Neural cell (in vitro differentiated cells): Measurements from ENCODE around the gene SMYD5. TPM values are rescaled to one million over a fixed set of nuclear protein-coding genes. Genes with fewer than 3 reads are reported as not detected.

Source experiments
- H2AFZ ChIP-seq: fragments of 200-600, 300-800 bp; sonication (generic), shearing (Covaris generic); 2 replicates; pipeline ENCODE4 v1.6.0; 2014; ENCODE audit warnings: low read depth, mild to moderate bottlenecking, antibody characterized with exemption, low read length, moderate library complexity
- H3F3A ChIP-seq: fragments of 200-600 bp; shearing (Covaris generic); 2 replicates; pipeline ENCODE4 v1.6.1; 2016; ENCODE audit warnings: mild to moderate bottlenecking, moderate library complexity, mixed read lengths, antibody characterized with exemption, low read length; ENCODE audit not compliant: insufficient read depth, poor library complexity, severe bottlenecking
- H3K27ac ChIP-seq: fragments of 200-600, 300-800 bp; sonication (generic), shearing (Covaris generic); 2 replicates; pipeline ENCODE4 v1.5.1; 2014; ENCODE audit warnings: mild to moderate bottlenecking, low read length, moderate library complexity
- H3K27me3 ChIP-seq: fragments of 300-800, 200-600 bp; sonication (generic), shearing (Covaris generic); 2 replicates; pipeline ENCODE4 v1.6.0; 2014; ENCODE audit warnings: mild to moderate bottlenecking, low read depth, low read length, moderate library complexity; ENCODE audit not compliant: insufficient read depth
- H3K36me3 ChIP-seq: fragments of 300-800, 200-600 bp; sonication (generic), shearing (Covaris generic); 2 replicates; pipeline ENCODE4 v1.5.1; 2014; ENCODE audit warnings: mild to moderate bottlenecking, antibody characterized with exemption, low read length, moderate library complexity; ENCODE audit not compliant: insufficient read depth
- H3K4me2 ChIP-seq: fragments of 300-800, 200-600 bp; sonication (generic), shearing (Covaris generic); 2 replicates; pipeline ENCODE4 v1.6.0; 2014; ENCODE audit warnings: mild to moderate bottlenecking, low read length
- H3K4me3 ChIP-seq: fragments of 300-800, 200-600 bp; sonication (generic), shearing (Covaris generic); 2 replicates; pipeline ENCODE4 v1.5.1; 2014; ENCODE audit warnings: mild to moderate bottlenecking, low read length, moderate library complexity
- H3K79me2 ChIP-seq: fragments of 200-600 bp; shearing (Covaris generic); replicated peaks from 2 replicates; pipeline ENCODE4 v1.6.0; 2014; ENCODE audit warnings: mild to moderate bottlenecking, low read length, moderate library complexity; ENCODE audit not compliant: insufficient read depth
- H3K9ac ChIP-seq: fragments of 300-800, 200-600 bp; sonication (generic), shearing (Covaris generic); 2 replicates; pipeline ENCODE4 v1.6.1; 2016; ENCODE audit warnings: mild to moderate bottlenecking, low read length, mixed read lengths
- H3K9me2 ChIP-seq: fragments of 200-600 bp; shearing (Covaris generic); 2 replicates; pipeline ENCODE4 v1.6.1; 2016; ENCODE audit warnings: mild to moderate bottlenecking, low read length, mixed read lengths; ENCODE audit not compliant: insufficient read depth
- H3K9me3 ChIP-seq: fragments of 200-600, 300-800 bp; sonication (generic), shearing (Covaris generic); 2 replicates; pipeline ENCODE4 v1.6.1; 2016; ENCODE audit warnings: mild to moderate bottlenecking, mixed run types, low read length, moderate library complexity, mixed read lengths
- H4K20me1 ChIP-seq: fragments of 200-600 bp; shearing (Covaris generic); 2 replicates; pipeline ENCODE4 v1.6.1; 2016; ENCODE audit warnings: mild to moderate bottlenecking, mixed run types; ENCODE audit not compliant: insufficient read depth
- CTCF ChIP-seq: fragments of 450-650 bp; IDR thresholded peaks from 2 replicates; pipeline ENCODE4 v1.5.1; 2014; ENCODE audit warnings: antibody characterized with exemption, mild to moderate bottlenecking, moderate library complexity; ENCODE audit not compliant: poor library complexity, severe bottlenecking
- EP300 ChIP-seq: fragments of 450-650 bp; conservative IDR thresholded peaks from 2 replicates; pipeline ENCODE4 v1.6.1; 2014; ENCODE audit warnings: antibody characterized with exemption, mild to moderate bottlenecking, moderate library complexity; ENCODE audit not compliant: poor library complexity, severe bottlenecking
- EZH2 ChIP-seq: fragments of 200-600, 300-800 bp; shearing (Covaris generic), sonication (generic); IDR thresholded peaks from 2 replicates; pipeline ENCODE4 v1.6.1; 2014; ENCODE audit warnings: antibody characterized with exemption, low read length, borderline replicate concordance, mild to moderate bottlenecking; ENCODE audit not compliant: insufficient read depth, poor library complexity, severe bottlenecking
- MXI1 ChIP-seq: fragments of 450-650 bp; conservative IDR thresholded peaks from 2 replicates; pipeline ENCODE4 v1.6.1; 2014; ENCODE audit warnings: antibody characterized with exemption, mild to moderate bottlenecking; ENCODE audit not compliant: poor library complexity, severe bottlenecking
- POLR2AphosphoS5 ChIP-seq: IDR thresholded peaks from 2 replicates; pipeline ENCODE4 v1.6.1; 2012
- RAD21 ChIP-seq: fragments of 450-650 bp; conservative IDR thresholded peaks from 2 replicates; pipeline ENCODE4 v1.6.1; 2014; ENCODE audit warnings: antibody characterized with exemption, mild to moderate bottlenecking, moderate library complexity
- SMC3 ChIP-seq: fragments of 450-650 bp; conservative IDR thresholded peaks from 2 replicates; pipeline ENCODE4 v1.6.1; 2014; ENCODE audit warnings: antibody characterized with exemption, mild to moderate bottlenecking, moderate library complexity; ENCODE audit not compliant: poor library complexity
- TAF1 ChIP-seq: IDR thresholded peaks from 2 replicates; pipeline ENCODE4 v1.6.1; 2012; ENCODE audit warnings: low read depth
- polyA plus RNA-seq: library from polyadenylated mRNA; depleted of rRNA; stranded (reverse); fragments of >200 nt; gene quantifications from 2 replicates; pipeline ENCODE4 v1.2.3, GENCODE V29; 2014
- TF ChIP-seq, protein P1 (sequence below): IDR thresholded peaks from 2 replicates; pipeline ENCODE4 v1.6.1; 2012; ENCODE audit warnings: borderline replicate concordance

Gene SMYD5
- polyA plus RNA-seq, 1 donor from 2014 or later, result 15.5 TPM

DNA sequence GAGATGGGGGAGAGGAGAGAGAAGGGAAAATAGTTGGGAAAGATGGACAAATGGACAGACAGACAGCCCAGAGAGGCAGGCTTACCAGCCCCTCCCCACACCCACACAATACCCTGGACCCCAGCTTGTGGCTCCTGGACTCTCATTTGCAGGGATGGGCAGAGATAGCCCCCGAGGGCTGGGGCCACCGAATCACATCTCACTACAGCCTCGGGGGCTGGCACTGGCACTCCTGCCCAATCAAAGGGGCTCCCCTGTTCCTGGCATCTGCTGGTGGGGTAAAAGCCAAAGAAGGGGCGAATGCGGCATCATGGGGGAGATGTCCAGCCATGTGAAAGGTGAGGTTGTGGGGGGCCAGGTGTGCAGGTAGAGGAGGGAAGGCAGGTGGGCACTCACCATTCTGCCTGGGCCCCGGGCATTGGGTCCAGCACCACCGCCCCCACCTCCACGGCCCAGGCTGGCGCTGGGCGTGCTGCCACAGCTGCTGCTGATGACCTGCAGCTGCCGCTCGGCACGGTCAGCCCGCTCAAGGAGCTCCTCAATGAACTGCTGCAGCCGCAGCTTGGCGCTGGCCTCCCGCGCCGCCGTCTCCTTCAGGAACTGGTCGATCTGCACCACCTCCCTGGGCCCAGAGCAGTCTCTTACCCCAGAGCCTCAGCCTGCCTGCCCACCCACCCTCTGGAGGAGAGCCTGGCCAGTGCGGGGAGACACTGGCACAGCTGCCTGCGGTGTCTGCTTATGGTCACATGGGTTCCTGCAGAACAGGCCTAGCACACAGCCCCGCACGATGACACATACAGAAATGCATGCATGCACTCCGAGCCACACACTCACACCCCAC is 52.2 kb downstream of the SMYD5 start:
- Histone ChIP-seq H3K27me3 (peaks cover 34% of the 10 kb centered on the region), H3K4me3 (no peak overlapping the region)
- TF ChIP-seq POLR2AphosphoS5, result no peak
- TF ChIP-seq, protein P1, sequence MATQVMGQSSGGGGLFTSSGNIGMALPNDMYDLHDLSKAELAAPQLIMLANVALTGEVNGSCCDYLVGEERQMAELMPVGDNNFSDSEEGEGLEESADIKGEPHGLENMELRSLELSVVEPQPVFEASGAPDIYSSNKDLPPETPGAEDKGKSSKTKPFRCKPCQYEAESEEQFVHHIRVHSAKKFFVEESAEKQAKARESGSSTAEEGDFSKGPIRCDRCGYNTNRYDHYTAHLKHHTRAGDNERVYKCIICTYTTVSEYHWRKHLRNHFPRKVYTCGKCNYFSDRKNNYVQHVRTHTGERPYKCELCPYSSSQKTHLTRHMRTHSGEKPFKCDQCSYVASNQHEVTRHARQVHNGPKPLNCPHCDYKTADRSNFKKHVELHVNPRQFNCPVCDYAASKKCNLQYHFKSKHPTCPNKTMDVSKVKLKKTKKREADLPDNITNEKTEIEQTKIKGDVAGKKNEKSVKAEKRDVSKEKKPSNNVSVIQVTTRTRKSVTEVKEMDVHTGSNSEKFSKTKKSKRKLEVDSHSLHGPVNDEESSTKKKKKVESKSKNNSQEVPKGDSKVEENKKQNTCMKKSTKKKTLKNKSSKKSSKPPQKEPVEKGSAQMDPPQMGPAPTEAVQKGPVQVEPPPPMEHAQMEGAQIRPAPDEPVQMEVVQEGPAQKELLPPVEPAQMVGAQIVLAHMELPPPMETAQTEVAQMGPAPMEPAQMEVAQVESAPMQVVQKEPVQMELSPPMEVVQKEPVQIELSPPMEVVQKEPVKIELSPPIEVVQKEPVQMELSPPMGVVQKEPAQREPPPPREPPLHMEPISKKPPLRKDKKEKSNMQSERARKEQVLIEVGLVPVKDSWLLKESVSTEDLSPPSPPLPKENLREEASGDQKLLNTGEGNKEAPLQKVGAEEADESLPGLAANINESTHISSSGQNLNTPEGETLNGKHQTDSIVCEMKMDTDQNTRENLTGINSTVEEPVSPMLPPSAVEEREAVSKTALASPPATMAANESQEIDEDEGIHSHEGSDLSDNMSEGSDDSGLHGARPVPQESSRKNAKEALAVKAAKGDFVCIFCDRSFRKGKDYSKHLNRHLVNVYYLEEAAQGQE, result no peak
- TF ChIP-seq CTCF, result no peak
- no peak for TF ChIP-seq EP300
- TF ChIP-seq SMC3, result no peak
- TF ChIP-seq EZH2, result no peak
- TF ChIP-seq RAD21, result no peak
- TF ChIP-seq TAF1, result no peak
- TF ChIP-seq MXI1, result no peak

DNA sequence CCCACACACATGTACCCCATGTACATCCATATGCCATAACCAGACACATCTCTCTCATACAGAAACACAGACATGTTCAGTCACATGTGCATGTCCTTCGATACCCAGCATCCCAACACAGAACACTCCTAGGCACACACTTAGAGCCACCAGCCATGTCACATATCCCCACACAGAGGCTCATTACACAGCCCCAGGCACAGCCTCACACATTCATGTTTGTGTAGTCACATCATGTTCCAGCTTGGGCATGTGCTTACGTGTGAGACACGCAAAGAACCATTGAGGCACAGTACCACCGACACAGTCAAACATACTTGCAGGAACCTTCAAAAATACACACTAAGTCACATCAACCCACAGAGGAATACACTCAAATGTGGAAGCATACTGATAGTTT is 53.0 kb downstream of the SMYD5 start:
- H3K9ac ChIP-seq, result no peak overlapping the region
- peaks cover 34% of the 10 kb centered on the region for H3K27me3 ChIP-seq
- no peak overlapping the region for H3K4me2 ChIP-seq
- peak overlapping the region; percentile 1 for H3K4me3 ChIP-seq
- no peak for TF ChIP-seq EP300
- TF ChIP-seq RAD21, result no peak
- TF ChIP-seq CTCF, result no peak
- H3K27ac ChIP-seq, result no peak overlapping the region
- no peak overlapping the region for H2AFZ ChIP-seq
- H3K9me2 ChIP-seq, result no peaks in the 10 kb centered on the region
- no peaks in the 10 kb centered on the region for H3K36me3 ChIP-seq
- H3K9me3 ChIP-seq, result no peaks in the 10 kb centered on the region
- no peaks in the 10 kb centered on the region for H4K20me1 ChIP-seq
- no peaks in the 10 kb centered on the region for H3F3A ChIP-seq
- no peaks in the 10 kb centered on the region for H3K79me2 ChIP-seq

More for the DNA sequence above, 52.2 kb downstream of the SMYD5 start:
- Histone ChIP-seq H3K27ac (no peak overlapping the region), H3K9me2 (no peaks in the 10 kb centered on the region), H3K79me2 (no peaks in the 10 kb centered on the region), H3K9ac (no peak overlapping the region), H3F3A (no peaks in the 10 kb centered on the region), H3K4me2 (no peak overlapping the region), H3K36me3 (no peaks in the 10 kb centered on the region), H3K9me3 (no peaks in the 10 kb centered on the region), H4K20me1 (no peaks in the 10 kb centered on the region), H2AFZ (no peak overlapping the region)
